ENCODE data around the gene LGMN. TPM values are rescaled to one million over a fixed set of nuclear protein-coding genes. Genes with fewer than 3 reads are reported as not detected.
"Not testable (repeated sequence)": the region's sequence is repeated elsewhere in the genome, so short reads cannot be mapped to it uniquely, and the experiment has no call there.

LGMN gene
- total RNA-seq, 4 donors from 2014 or later: 61.8 to 77.3 (median 72.6) TPM

- no peak for TF ChIP-seq POLR2A (IDR thresholded peaks at IDR 0.05)
- TF ChIP-seq EP300 (IDR thresholded peaks at IDR 0.05): peak in 1 of 2 donors; percentile 36
- TF ChIP-seq, protein P1, sequence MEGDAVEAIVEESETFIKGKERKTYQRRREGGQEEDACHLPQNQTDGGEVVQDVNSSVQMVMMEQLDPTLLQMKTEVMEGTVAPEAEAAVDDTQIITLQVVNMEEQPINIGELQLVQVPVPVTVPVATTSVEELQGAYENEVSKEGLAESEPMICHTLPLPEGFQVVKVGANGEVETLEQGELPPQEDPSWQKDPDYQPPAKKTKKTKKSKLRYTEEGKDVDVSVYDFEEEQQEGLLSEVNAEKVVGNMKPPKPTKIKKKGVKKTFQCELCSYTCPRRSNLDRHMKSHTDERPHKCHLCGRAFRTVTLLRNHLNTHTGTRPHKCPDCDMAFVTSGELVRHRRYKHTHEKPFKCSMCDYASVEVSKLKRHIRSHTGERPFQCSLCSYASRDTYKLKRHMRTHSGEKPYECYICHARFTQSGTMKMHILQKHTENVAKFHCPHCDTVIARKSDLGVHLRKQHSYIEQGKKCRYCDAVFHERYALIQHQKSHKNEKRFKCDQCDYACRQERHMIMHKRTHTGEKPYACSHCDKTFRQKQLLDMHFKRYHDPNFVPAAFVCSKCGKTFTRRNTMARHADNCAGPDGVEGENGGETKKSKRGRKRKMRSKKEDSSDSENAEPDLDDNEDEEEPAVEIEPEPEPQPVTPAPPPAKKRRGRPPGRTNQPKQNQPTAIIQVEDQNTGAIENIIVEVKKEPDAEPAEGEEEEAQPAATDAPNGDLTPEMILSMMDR (IDR thresholded peaks at IDR 0.05): no peak
- DNase-seq (ENCODE audit: low spot score in 2 of 2): no peak
- Histone ChIP-seq H3K4me1 (no peaks in the 10 kb centered on the region), H3K27me3 (no peaks in the 10 kb centered on the region), H3K36me3 (no peaks in the 10 kb centered on the region), H3K9me3 (no peaks in the 10 kb centered on the region), H3K27ac (no peak overlapping the region), H3K4me3 (no peak overlapping the region)
- WGBS, 2 donors: 73 to 81% methylated on average over 2 of the region's 2 CpGs
Measured at GRCh38 chr14:92770484-92770883, 22.1 kb upstream of the LGMN start.

- 95 to 99% methylated on average over 5 of the region's 5 CpGs for WGBS, 2 donors
- Histone ChIP-seq H3K4me3 (no peak overlapping the region), H3K27ac (peak overlapping the region in 1 of 4 donors; percentile 50), H3K9me3 (no peaks in the 10 kb centered on the region), H3K4me1 (no peaks in the 10 kb centered on the region), H3K36me3 (no peaks in the 10 kb centered on the region), H3K27me3 (no peaks in the 10 kb centered on the region)
- TF ChIP-seq, protein P1 (IDR thresholded peaks at IDR 0.05): no peak
- TF ChIP-seq POLR2A (IDR thresholded peaks at IDR 0.05) (no peak), EP300 (IDR thresholded peaks at IDR 0.05) (no peak)
- DNase-seq (ENCODE audit: low spot score in 2 of 2): no peak
Measured at GRCh38 chr14:92768795-92769194, 20.4 kb upstream of the LGMN start.

- H3K4me1 ChIP-seq; H3K9me3 ChIP-seq; DNase-seq (ENCODE audit: low spot score in 2 of 2); H3K36me3 ChIP-seq; H3K27me3 ChIP-seq; H3K27ac ChIP-seq; H3K4me3 ChIP-seq: not testable (repeated sequence)
- WGBS, 2 donors: 57 to 100% methylated on average over 1 of the region's 1 CpG
Measured at GRCh38 chr14:92768236-92768635, 19.8 kb upstream of the LGMN start.

GRCh38 chr14:92763666-92764631 is 15.5 kb upstream of the LGMN start:
- 61 to 75% methylated on average over 4 to 5 of the region's 5 CpGs for WGBS, 2 donors

DNA sequence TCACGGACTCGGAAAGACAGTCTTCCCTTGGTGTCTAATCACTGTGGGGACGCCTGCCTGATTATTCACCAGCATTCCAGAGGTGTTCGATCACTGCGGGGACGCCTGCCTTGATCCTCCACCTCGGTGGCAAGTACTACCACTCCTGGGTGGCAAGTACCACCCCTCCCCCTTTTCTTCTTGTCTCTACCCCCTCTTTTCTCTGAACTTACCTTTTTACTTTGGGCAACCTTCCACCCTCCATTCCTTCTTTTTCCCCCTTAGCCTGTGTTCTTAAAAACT is 12.0 kb upstream of the LGMN start:
- H3K36me3 ChIP-seq: no peaks in the 10 kb centered on the region
- no peak overlapping the region for H3K4me3 ChIP-seq
- 80 to 90% methylated on average over 7 of the region's 7 CpGs for WGBS, 2 donors

More at GRCh38 chr14:92763666-92764631, 15.5 kb upstream of the LGMN start:
- not testable (repeated sequence) for H3K27ac ChIP-seq; H3K4me1 ChIP-seq; DNase-seq (ENCODE audit: low spot score in 2 of 2); H3K9me3 ChIP-seq; H3K4me3 ChIP-seq; H3K27me3 ChIP-seq; H3K36me3 ChIP-seq

More for the DNA sequence above, 12.0 kb upstream of the LGMN start:
- Histone ChIP-seq H3K27me3 (no peaks in the 10 kb centered on the region), H3K27ac (no peak overlapping the region), H3K4me1 (no peaks in the 10 kb centered on the region), H3K9me3 (no peaks in the 10 kb centered on the region)
- DNase-seq (ENCODE audit: low spot score in 2 of 2): no peak
- TF ChIP-seq, protein P1 (IDR thresholded peaks at IDR 0.05): no peak
- no peak for TF ChIP-seq EP300 (IDR thresholded peaks at IDR 0.05)
- no peak for TF ChIP-seq POLR2A (IDR thresholded peaks at IDR 0.05)

Data from tibial nerve (tissue), 4 donors.